Breast epithelium (tissue), 4 donors: Measurements from ENCODE around the gene ZNF583. TPM values are rescaled to one million over a fixed set of nuclear protein-coding genes. Genes with fewer than 3 reads are reported as not detected.
A peak's percentile ranks its signal among the peaks of the same experiment; 100 is the strongest.

Experiments
- DNase-seq, 2 donors: peaks; one replicate each; pipeline ENCODE4 v3.0.0-alpha.2; 2019; ENCODE audit warnings: low spot score in 2 of 2
- H3K27ac ChIP-seq, 2 donors: fragments of 200-600 bp; sonication (generic) in 1 of 2; one replicate each; pipeline ENCODE4 v1.5.1; 2016 to 2019; ENCODE audit warnings: mild to moderate bottlenecking in 1 of 2
- H3K27me3 ChIP-seq, 2 donors: fragments of 200-600 bp; sonication (generic) in 1 of 2; one replicate each; pipeline versions ENCODE4 v1.5.1 to v1.6.0; 2017 to 2019; ENCODE audit warnings: control low read depth in 1 of 2, mild to moderate bottlenecking in 1 of 2
- H3K36me3 ChIP-seq: fragments of 200-600 bp; one replicate; pipeline ENCODE4 v1.5.1; 2019
- H3K4me1 ChIP-seq, 2 donors: fragments of 200-600 bp; sonication (generic); one replicate each; pipeline ENCODE4 v1.5.1; 2016 to 2019; ENCODE audit warnings: control low read depth in 1 of 2
- H3K4me3 ChIP-seq, 3 donors: fragments of 200-600 bp; sonication (generic); 1 replicate in 2 of 3; 2 replicates in 1 of 3; pipeline ENCODE4 v1.5.1; 2016 to 2019; ENCODE audit warnings: mild to moderate bottlenecking in 3 of 3, moderate library complexity in 2 of 3
- H3K9me3 ChIP-seq, 2 donors: fragments of 200-600 bp; sonication (generic) in 1 of 2; one replicate each; pipeline ENCODE4 v1.5.1; 2016 to 2019; ENCODE audit warnings: control low read depth in 1 of 2
- POLR2A ChIP-seq: fragments of 450-650 bp; IDR thresholded peaks from one replicate; pipeline ENCODE4 v1.6.1; 2016; ENCODE audit warnings: antibody characterized with exemption, mild to moderate bottlenecking, moderate library complexity
- POLR2AphosphoS5 ChIP-seq, 3 donors: sonication (generic); formaldehyde crosslinking; IDR thresholded peaks; one replicate each; pipeline ENCODE4 v1.6.1; 2017; ENCODE audit warnings: antibody characterized with exemption in 3 of 3
- intact Hi-C: fragments of 100-400 bp; cut with DNase I; formaldehyde crosslinking; loops from one replicate; pipeline ENCODE4 v1.15.1; 2023; ENCODE audit warnings: low total_unique reads
- total RNA-seq, 3 donors: library from RNA; depleted of rRNA; stranded (reverse); fragments of >200 nt; gene quantifications; one replicate each; pipeline ENCODE4 v1.1.0, GENCODE V29; 2016
- TF ChIP-seq, protein P1 (sequence below), 3 donors: fragments of 450-650 bp; IDR thresholded peaks; one replicate each; pipeline ENCODE4 v1.5.1; 2016 to 2017; ENCODE audit warnings: antibody characterized with exemption in 3 of 3, mild to moderate bottlenecking in 3 of 3, moderate library complexity in 3 of 3

Gene ZNF583
- total RNA-seq, 3 donors from 2014 or later: 4.0 to 8.8 (median 5.2) TPM

DNA sequence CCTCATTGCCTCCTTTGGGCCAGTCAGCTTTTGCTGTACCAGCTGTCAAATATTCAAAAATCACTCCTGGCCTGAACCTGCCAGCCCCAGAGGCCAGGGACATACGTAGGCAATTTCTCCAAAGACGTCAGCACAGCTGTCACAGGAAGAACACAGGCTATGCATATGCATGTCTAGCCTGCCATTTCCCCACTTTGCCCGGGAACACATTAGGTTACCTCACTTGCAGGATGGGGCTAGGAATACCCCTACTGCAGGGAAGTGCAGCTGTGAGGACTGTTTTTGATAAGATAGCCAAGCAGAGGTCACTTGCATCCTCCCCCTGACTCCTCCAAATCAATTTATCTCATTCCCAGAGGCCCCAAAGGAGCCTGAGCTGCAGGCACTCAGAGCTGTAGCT is 70.2 kb downstream of the ZNF583 start:
- H3K9me3 ChIP-seq: peaks cover 68% of the 10 kb centered on the region in 2 donors
- no peak for DNase-seq
- H3K4me1 ChIP-seq: no peaks in the 10 kb centered on the region
- H3K27ac ChIP-seq: no peak overlapping the region
- TF ChIP-seq, protein P1, sequence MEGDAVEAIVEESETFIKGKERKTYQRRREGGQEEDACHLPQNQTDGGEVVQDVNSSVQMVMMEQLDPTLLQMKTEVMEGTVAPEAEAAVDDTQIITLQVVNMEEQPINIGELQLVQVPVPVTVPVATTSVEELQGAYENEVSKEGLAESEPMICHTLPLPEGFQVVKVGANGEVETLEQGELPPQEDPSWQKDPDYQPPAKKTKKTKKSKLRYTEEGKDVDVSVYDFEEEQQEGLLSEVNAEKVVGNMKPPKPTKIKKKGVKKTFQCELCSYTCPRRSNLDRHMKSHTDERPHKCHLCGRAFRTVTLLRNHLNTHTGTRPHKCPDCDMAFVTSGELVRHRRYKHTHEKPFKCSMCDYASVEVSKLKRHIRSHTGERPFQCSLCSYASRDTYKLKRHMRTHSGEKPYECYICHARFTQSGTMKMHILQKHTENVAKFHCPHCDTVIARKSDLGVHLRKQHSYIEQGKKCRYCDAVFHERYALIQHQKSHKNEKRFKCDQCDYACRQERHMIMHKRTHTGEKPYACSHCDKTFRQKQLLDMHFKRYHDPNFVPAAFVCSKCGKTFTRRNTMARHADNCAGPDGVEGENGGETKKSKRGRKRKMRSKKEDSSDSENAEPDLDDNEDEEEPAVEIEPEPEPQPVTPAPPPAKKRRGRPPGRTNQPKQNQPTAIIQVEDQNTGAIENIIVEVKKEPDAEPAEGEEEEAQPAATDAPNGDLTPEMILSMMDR (IDR thresholded peaks at IDR 0.05): no peak
- TF ChIP-seq POLR2A (no peak), POLR2AphosphoS5 (IDR thresholded peaks at IDR 0.05) (no peak)
- no peak overlapping the region for H3K4me3 ChIP-seq
- H3K36me3 ChIP-seq: peaks cover 9% of the 10 kb centered on the region
- intact Hi-C loops: no loop called here
- no peaks in the 10 kb centered on the region for H3K27me3 ChIP-seq

DNA sequence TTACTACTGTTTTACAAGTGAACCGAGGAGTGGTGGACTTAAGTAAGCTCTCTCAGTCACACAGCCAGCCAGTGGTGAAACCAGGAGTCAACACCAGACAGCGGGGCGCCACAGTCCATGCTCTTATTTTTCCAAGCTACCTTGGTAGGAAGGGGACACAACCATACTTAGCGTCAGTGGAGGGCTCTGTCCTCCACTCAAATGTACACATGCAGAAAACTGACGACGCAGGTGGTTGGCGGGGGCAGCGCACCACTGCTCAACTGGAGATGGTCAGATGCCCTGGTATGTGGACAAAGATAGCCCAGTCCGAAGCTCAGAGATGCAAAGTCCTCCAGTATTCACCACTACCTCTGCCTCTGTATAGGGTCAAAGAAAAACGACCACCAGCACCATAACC is 72.0 kb downstream of the ZNF583 start:
- Histone ChIP-seq H3K4me1 (no peaks in the 10 kb centered on the region), H3K36me3 (peaks cover 8% of the 10 kb centered on the region), H3K27ac (no peak overlapping the region), H3K4me3 (peak overlapping the region in 2 of 3 donors; percentile 83 to 95), H3K27me3 (no peaks in the 10 kb centered on the region), H3K9me3 (peaks cover 55 to 64% of the 10 kb centered on the region in 2 donors)
- TF ChIP-seq POLR2A (no peak), POLR2AphosphoS5 (IDR thresholded peaks at IDR 0.05) (no peak)
- TF ChIP-seq, protein P1 (IDR thresholded peaks at IDR 0.05): no peak
- no peak for DNase-seq
- intact Hi-C loops: no loop called here

Other genes with a start within 250 kb of the ZNF583 start
- not detected for gene GALP, start 228.3 kb upstream of the ZNF583 start, total RNA-seq
- not detected for gene ZSCAN5B, start 206.5 kb upstream of the ZNF583 start, total RNA-seq
- gene ZSCAN5C, start 202.1 kb upstream of the ZNF583 start, total RNA-seq: not detected
- 1 to 10 TPM in 1 of 3 donors, not detected in 2; 1.3 TPM for gene EDDM13, start 131.6 kb upstream of the ZNF583 start, total RNA-seq
- gene ZSCAN5A, start 89.5 kb upstream of the ZNF583 start, total RNA-seq: 10 to 100 TPM in 2 of 3 donors, 1 to 10 TPM in 1; 6.2 to 13.3 (median 12.5) TPM
- gene ZNF582, start 10.8 kb upstream of the ZNF583 start, total RNA-seq: 1 to 10 TPM; 4.3 to 9.5 (median 8.2) TPM
- gene ZNF667, start 73.0 kb downstream of the ZNF583 start, total RNA-seq: 1 to 10 TPM; 2.9 to 10.0 (median 6.2) TPM
- 10 to 100 TPM in 1 of 3 donors, 1 to 10 TPM in 2; 5.9 to 12.0 (median 8.2) TPM for gene ZNF471, start 103.5 kb downstream of the ZNF583 start, total RNA-seq
- gene ZFP28, start 134.6 kb downstream of the ZNF583 start, total RNA-seq: 10 to 100 TPM; 12.3 to 13.0 (median 12.5) TPM
- gene ZNF470, start 163.1 kb downstream of the ZNF583 start, total RNA-seq: 1 to 10 TPM; 2.9 to 4.1 (median 3.4) TPM
- gene ZNF71, start 191.0 kb downstream of the ZNF583 start, total RNA-seq: 1 to 10 TPM; 5.4 to 9.8 (median 8.9) TPM
- gene SMIM17, start 238.8 kb downstream of the ZNF583 start, total RNA-seq: under 1 TPM in 1 of 3 donors, not detected in 2; 0.33 TPM